NCI-H748 (cell line): ENCODE measurements around the gene DEK.
"Not testable (repeated sequence)": the region's sequence is repeated elsewhere in the genome, so short reads cannot be mapped to it uniquely, and the experiment has no call there.

Source experiments
- DNase-seq: peaks from one replicate; lab custom pipeline; 2025; ENCODE audit not compliant: unreplicated experiment; lab: John Stamatoyannopoulos, UW

DEK gene

DNA sequence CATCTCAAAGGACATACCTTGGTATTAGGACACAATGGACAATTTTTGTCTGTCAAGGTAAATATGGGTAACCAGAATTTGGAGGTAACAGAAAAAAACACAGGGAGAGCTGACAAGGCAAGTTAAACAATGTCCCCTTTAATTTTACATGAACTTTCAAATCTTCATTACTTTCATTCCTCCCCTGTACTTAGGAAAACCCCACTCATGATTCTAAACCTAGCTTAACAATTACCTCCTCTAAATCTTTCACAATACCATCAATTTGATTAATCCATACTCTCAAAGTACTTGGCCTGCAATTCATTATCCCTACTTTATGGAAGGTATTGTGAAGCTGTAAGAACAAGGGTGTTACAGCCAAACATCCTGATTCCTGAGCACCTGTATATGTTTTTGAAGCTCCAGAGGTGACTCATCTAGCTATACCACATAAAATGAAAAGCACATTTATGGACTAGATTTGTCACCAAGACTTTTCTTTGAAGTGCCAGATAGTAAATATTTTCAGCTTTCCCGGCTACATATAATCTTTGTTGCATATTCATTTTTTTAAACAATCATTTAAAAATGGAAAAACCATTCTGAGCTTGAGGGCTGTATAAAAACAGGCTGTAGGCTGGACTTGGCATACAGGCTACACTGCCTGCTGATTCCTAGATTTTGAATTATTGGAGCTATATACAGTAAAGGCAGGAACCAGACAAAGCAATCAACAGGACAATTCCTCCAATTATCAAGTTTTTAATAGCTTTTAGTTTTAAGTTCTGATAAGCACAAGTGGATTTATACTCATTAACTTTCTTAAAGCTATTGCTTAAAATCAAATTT lies 22.9 kb downstream of the DEK start:
- no peak for DNase-seq

DNA sequence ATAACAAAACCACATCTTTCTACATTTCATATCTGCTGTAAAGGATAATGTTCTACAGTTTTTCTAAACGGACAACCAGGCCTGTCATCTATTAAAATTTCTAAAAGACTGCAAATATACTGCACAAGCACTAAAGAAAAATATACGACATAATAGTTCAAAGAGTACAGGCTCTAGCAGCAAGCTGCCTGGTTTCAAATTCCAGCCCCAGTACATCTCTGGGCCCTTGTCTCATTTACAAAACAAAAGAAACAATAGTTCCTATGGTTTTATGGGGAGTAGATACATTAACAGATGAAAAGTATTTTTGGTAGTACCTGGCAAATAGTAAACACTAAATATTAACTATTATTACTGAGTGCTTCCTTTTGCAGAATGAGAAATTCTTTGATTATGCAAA lies 24.1 kb downstream of the DEK start:
- no peak for DNase-seq

- no peak for DNase-seq
These were observed 27.2 kb downstream of the DEK start for GRCh38 chr6:18237167-18237566.

- no peak for DNase-seq
These were observed 28.8 kb downstream of the DEK start for GRCh38 chr6:18235524-18235923.

DNA sequence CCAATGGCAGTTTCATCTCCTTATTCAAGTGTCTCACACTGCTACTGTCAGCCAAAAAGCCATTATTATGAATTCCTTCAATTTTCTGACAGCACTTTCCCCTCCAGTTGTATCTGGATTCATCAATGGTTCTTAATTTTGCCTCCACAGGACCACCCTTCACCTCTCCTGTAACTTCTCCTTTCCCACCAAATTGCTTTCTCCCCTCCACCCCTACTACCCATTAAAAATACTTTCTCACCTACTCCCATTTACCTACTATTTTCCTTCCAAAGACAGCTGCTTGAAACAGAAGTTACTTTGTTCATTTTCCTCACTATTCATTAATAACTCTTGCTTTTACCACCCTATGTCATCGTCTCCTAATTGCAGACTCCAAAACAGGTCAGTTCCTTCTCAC lies 29.8 kb downstream of the DEK start:
- no peak for DNase-seq

- DNase-seq = not testable (repeated sequence)
These were observed 30.6 kb downstream of the DEK start for GRCh38 chr6:18233770-18234169.

DNA sequence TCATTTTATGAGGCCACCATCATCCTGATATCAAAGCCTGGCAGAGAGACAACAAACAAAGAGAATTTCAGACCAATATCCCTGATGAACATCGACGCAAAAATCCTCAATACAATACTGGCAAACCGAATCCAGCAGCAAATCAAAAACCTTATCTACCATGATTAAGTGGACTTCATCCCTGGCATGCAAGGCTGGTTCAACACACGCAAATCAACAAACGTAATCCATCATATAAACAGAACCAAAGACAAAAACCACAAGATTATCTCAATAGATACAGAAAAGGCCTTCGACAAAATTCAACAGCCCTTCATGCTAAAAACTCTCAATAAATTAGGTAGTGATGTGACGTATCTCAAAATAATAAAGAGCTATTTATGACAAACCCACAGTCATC lies 32.5 kb downstream of the DEK start:
- not testable (repeated sequence) for DNase-seq

DNA sequence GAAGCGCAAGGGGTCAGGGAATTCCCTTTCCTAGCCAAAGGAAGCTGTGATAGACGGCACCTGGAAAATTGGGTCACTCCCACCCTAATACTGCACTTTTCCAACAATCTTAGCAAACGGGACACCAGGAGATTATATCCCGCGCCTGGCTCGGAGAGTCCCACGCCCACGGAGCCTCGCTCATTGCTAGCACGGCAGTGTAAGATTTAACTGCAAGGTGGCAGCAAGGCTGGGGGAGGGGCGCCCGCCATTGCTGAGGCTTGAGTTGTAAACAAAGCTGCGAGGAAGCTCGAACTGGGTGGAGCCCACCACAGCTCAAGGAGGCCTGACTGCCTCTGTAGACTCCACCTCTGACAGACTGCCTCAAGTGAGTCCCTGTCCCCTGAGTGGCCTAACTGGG lies 35.7 kb downstream of the DEK start:
- not testable (repeated sequence) for DNase-seq

DNA sequence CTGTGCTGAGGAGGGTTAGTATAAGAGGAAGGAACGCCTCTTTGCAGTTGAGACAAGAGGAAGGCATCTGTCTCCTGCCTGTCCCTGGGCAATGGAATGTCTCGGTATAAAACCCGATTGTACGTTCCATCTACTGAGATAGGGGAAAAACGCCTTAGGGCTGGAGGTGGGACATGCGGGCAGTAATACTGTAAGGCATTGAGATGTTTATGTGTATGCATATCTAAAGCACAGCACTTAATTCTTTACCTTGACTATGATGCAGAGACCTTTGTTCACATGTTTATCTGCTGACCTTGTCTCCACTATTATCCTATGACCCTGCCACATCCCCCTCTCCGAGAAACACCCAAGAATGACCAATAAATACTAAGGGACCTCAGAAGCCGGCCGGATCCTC lies 37.2 kb downstream of the DEK start:
- not testable (repeated sequence) for DNase-seq

GRCh38 chr6:18226451-18227105 lies 37.8 kb downstream of the DEK start:
- not testable (repeated sequence) for DNase-seq

DNA sequence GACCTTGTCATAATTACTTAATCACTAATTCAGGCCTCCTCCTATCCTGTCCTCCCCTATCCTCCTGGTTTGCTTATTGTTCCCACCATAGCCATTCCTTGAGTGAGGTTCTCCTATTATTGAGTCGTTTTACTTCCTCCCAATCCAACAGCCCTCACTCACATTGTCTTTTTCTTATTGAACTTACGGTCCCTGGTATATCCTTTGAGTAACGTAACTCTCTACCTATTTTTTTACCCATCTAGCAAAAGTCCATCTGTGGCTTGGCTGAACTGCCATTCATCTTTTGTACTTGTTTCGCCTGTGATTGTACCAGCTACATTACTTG lies 43.1 kb downstream of the DEK start:
- DNase-seq = no peak

DNA sequence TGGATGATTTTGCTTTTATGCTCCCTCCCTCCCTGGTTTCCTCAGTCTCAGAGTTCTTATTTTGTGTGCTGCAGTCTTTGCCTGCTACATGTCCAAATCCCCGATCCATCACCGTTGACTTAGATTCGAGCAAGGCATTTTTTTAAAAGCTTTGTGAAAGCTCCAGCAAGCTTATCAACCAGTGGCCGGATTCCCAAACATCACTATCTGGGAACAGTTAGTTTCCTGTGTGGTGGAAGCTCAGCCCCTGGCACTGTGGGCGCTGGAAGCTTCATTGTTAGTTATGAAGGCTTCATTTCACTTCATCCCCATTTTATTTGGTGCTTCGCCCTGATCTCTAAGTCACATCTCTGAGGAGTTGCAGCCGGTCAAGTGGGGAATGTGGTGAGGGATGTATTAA lies 44.7 kb downstream of the DEK start:
- DNase-seq = no peak

DNA sequence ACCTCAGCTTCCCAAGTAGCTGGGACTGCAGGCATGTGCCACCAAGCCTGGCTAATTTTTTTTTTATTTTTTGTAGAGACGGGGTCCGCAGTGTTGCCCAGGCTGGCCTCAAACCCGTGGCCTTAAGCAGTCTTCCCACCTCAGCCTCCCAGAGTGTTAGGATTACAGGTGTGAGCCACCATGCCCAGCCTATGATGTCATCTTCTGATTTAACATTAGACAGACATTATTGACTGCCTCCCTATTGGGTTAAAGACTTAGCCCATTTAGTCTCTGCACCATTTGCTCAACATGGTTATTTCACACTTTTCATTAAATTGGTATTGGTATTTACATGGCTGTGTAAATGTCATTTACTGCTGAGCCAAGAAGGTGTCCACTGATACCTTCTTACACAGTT lies 46.1 kb downstream of the DEK start:
- DNase-seq = no peak

DNA sequence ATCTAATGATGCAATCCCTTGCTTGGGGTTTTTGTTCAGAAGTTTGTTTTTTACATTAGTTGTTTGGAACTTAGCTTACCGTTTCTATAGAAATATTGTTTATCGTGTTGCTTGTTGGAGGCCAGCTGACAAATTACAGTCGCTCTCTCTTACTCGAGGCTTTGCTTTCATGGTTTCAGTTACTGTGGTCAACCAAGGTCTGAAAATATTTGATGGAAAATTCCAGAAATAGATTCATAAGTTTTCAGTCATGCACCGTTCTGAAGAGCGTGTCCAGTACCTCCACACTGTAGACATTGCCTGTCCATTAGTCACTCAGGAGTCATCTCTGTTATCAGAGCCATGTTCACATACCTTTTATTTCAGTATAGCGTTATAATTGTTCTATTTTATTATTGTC lies 47.9 kb downstream of the DEK start:
- DNase-seq = no peak

DNA sequence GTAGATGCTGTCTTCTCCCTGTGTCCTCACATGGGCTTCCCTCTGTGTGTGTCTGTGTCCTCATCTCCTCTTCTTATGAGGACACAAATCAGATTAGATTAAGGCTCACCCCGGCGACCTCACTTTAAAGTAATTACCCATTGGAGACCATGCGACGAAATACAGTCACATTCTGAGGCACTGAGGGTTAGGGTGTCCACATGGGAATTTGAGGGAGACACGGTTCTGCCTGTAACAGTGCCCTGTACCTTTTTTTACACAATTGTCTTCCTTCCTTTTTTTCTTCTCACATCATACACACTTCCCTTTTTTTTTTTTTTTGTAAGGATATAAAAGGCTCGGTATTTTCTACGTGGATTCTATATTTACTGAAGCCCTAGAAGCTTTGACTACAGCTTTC lies 48.9 kb downstream of the DEK start:
- DNase-seq = no peak

GRCh38 chr6:18214003-18214402 lies 50.3 kb downstream of the DEK start:
- DNase-seq = no peak

DNA sequence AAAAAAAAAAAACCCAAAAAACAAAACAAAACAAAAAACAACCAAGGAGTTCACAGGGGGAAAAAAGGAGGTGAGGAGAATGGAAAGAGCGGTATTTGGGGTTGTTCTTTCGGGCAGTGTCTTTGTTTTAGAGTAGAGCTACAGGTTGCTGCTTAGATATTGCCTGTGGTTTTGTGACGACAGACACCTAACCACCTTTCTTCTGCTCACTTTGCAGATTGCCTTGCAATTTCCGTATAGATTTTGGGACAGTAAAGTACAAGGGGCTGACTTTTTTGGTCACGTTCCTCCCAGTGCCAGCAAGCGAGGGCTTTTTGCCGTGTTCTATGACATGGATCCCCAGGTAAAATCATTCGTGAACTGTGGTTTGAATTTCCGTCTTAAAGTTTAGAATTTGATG lies 50.9 kb downstream of the DEK start:
- DNase-seq = no peak

DNA sequence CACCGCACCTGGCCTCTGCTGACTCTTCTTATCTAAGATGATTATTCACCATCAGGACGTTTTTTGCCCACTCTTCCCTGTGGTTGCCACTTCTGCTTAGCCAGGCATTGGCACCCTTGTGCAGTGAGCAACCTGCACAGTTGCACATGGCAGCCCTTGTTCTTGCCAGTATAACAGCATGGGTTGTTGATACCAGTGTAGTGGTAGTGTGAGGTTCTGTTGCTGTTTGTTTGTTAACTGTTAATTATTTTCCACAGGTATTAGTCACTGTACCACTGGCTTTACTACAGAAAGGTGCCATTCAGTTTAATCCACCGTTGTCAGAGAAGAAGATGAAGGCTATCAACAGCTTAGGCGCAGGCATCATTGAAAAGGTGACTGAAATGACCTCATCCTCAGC lies 52.1 kb downstream of the DEK start:
- DNase-seq = no peak

GRCh38 chr6:18211338-18211737 lies 53.0 kb downstream of the DEK start:
- DNase-seq = no peak

DNA sequence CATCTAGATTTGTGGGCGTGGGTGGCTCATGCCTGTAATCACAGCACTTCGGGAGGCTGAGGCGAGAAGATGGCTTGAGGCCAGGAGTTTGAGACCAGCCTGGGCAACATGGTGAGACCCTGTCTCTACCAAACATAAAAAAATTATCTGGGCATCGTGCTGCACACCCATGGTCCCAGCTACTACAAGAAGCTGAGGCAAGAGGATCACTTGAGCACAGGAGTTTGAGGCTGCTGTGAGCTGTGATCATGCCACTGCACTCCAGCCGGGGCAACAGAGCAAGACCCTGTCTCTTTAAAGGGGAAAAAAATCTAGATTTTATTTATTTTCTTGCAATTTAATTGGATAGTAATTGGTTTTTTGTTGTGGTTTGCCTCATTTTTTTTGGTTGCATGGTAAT lies 53.6 kb downstream of the DEK start:
- DNase-seq = no peak

GRCh38 chr6:18209539-18210197 lies 54.7 kb downstream of the DEK start:
- DNase-seq = peak; percentile 73

- DNase-seq = not testable (repeated sequence)
These were observed 55.6 kb downstream of the DEK start for GRCh38 chr6:18208778-18209177.
